SK-N-SH (cell line): ENCODE data around the gene RPSA. TPM values are rescaled to one million over a fixed set of nuclear protein-coding genes. Genes with fewer than 3 reads are reported as not detected.

Experiments used
- CTCF ChIA-PET: fragments of 300-600, 350-600 bp; formaldehyde crosslinking; extraction: SDS; loops from one replicate; lab custom pipeline; 2021; lab: Yijun Ruan, JAX
- POLR2A ChIA-PET: fragments of 350-600 bp; sonication (Branson Sonifier 250); formaldehyde crosslinking; extraction: SDS; loops from one replicate; lab custom pipeline; 2020; ENCODE audit warnings: antibody characterized with exemption, inconsistent platforms; lab: Yijun Ruan, JAX
- DNase-seq: peaks from one replicate; pipeline ENCODE4 v3.0.0; 2012
- H2AFZ ChIP-seq: fragments of 200-600 bp; sonication (generic); 2 replicates; pipeline ENCODE4 v1.8.1; 2016; ENCODE audit warnings: antibody characterized with exemption, mild to moderate bottlenecking, low read depth
- H3F3A ChIP-seq: fragments of 200-600 bp; sonication (generic); replicated peaks from 2 replicates; pipeline ENCODE3; 2016; ENCODE audit warnings: antibody characterized with exemption, mild to moderate bottlenecking; ENCODE audit not compliant: insufficient read depth
- H3K27ac ChIP-seq, 2 experiments: fragments of 200-500 bp in 1 of 2; fragments of 200-600 bp in 1 of 2; sonication (Bioruptor generic) in 1 of 2; sonication (generic), shearing (Covaris generic) in 1 of 2; 2 replicates each; pipeline versions ENCODE4 v1.5.1 to v1.6.1; 2014 to 2016; ENCODE audit warnings: low read depth in 2 of 2, inconsistent platforms in 1 of 2, low read length in 1 of 2, mild to moderate bottlenecking in 1 of 2, mixed read lengths in 1 of 2
- H3K27me3 ChIP-seq: fragments of 200-600 bp; sonication (generic), shearing (Covaris generic); 2 replicates; pipeline ENCODE4 v1.6.1; 2016; ENCODE audit warnings: mixed run types; ENCODE audit not compliant: insufficient read depth
- H3K36me3 ChIP-seq, 2 experiments: fragments of 200-500 bp in 1 of 2; fragments of 200-600 bp in 1 of 2; sonication (Bioruptor generic) in 1 of 2; sonication (generic) in 1 of 2; replicated peaks in 1 of 2; 2 replicates each; pipeline versions ENCODE3 to v1.5.1; 2014 to 2016; ENCODE audit warnings: low read length in 1 of 2, mild to moderate bottlenecking in 1 of 2; ENCODE audit not compliant: insufficient read depth in 2 of 2, control insufficient read depth in 1 of 2
- H3K4me1 ChIP-seq, 2 experiments: fragments of 200-500 bp in 1 of 2; fragments of 200-600 bp in 1 of 2; sonication (Bioruptor generic) in 1 of 2; sonication (generic), shearing (Covaris generic) in 1 of 2; 2 replicates each; pipeline versions ENCODE4 v1.5.1 to v1.6.1; 2014 to 2016; ENCODE audit warnings: low read depth in 1 of 2, low read length in 1 of 2, mixed run types in 1 of 2; ENCODE audit not compliant: insufficient read depth in 2 of 2, control insufficient read depth in 1 of 2
- H3K4me2 ChIP-seq: fragments of 200-600 bp; sonication (generic), shearing (Covaris generic); 2 replicates; pipeline ENCODE4 v1.6.1; 2017; ENCODE audit warnings: mixed run types
- H3K4me3 ChIP-seq, 2 experiments: fragments of 200-500 bp in 1 of 2; fragments of 200-600 bp in 1 of 2; sonication (Bioruptor generic) in 1 of 2; sonication (generic), shearing (Covaris generic) in 1 of 2; 2 replicates each; pipeline versions ENCODE4 v1.5.1 to v1.8.1; 2014 to 2016; ENCODE audit warnings: low read depth in 2 of 2, inconsistent platforms in 1 of 2, low read length in 1 of 2, mild to moderate bottlenecking in 1 of 2, mixed read lengths in 1 of 2, moderate library complexity in 1 of 2
- H3K79me2 ChIP-seq: fragments of 200-600 bp; sonication (generic); 2 replicates; pipeline ENCODE4 v1.8.1; 2017; ENCODE audit warnings: mild to moderate bottlenecking; ENCODE audit not compliant: insufficient read depth
- H3K9ac ChIP-seq: fragments of 200-600 bp; sonication (generic); 2 replicates; pipeline ENCODE4 v1.6.1; 2017; ENCODE audit warnings: mixed run types
- H3K9me2 ChIP-seq: fragments of 200-600 bp; sonication (generic); 2 replicates; pipeline ENCODE4 v1.6.1; 2017; ENCODE audit warnings: mixed run types
- H3K9me3 ChIP-seq: fragments of 200-600 bp; sonication (generic); 2 replicates; pipeline ENCODE4 v1.6.1; 2017; ENCODE audit warnings: mixed run types, mild to moderate bottlenecking, moderate library complexity
- H4K20me1 ChIP-seq: fragments of 200-600 bp; sonication (generic); 2 replicates; pipeline ENCODE4 v1.6.1; 2017; ENCODE audit warnings: mild to moderate bottlenecking, mixed run types; ENCODE audit not compliant: insufficient read depth
- CHD2 ChIP-seq: fragments of 150-350 bp; IDR thresholded peaks from 2 replicates; pipeline ENCODE4 v1.6.1; 2018; ENCODE audit warnings: low read length; ENCODE audit not compliant: partially characterized antibody
- EP300 ChIP-seq, 2 experiments: IDR thresholded peaks; 2 replicates each; pipeline versions ENCODE4 v1.4.0 to v1.6.1; 2012; ENCODE audit warnings: borderline replicate concordance in 1 of 2, low read depth in 1 of 2, low read length in 1 of 2
- FOXJ3 ChIP-seq: sonication (generic); formaldehyde crosslinking; IDR thresholded peaks from 2 replicates; pipeline ENCODE4 v1.5.1; 2020; ENCODE audit warnings: mild to moderate bottlenecking, missing genetic modification reagents
- GABPA ChIP-seq: IDR thresholded peaks from 2 replicates; pipeline ENCODE4 v1.4.0; 2012; ENCODE audit warnings: low read depth, mild to moderate bottlenecking
- GATA2 ChIP-seq: sonication (generic); formaldehyde crosslinking; IDR thresholded peaks from 2 replicates; pipeline ENCODE4 v1.5.0; 2020; ENCODE audit warnings: mild to moderate bottlenecking, missing genetic modification reagents
- IRF3 ChIP-seq: fragments of 150-350 bp; IDR thresholded peaks from 2 replicates; pipeline ENCODE4 v1.6.1; 2016; ENCODE audit warnings: mild to moderate bottlenecking, low read depth, low read length
- MAX ChIP-seq: IDR thresholded peaks from 2 replicates; pipeline ENCODE4 v1.4.0; 2012; ENCODE audit warnings: low read depth
- NFIC ChIP-seq: IDR thresholded peaks from 2 replicates; pipeline ENCODE4 v1.4.0; 2012; ENCODE audit warnings: borderline replicate concordance
- NRF1 ChIP-seq: IDR thresholded peaks from 2 replicates; pipeline ENCODE4 v1.6.1; 2012; ENCODE audit warnings: low read depth, mild to moderate bottlenecking, low read length
- POLR2AphosphoS5 ChIP-seq: IDR thresholded peaks from 2 replicates; pipeline ENCODE4 v1.6.1; 2012; ENCODE audit warnings: low read depth, low read length
- RAD21 ChIP-seq: IDR thresholded peaks from 2 replicates; pipeline ENCODE4 v1.6.1; 2012; ENCODE audit warnings: mild to moderate bottlenecking, low read length
- RXRA ChIP-seq: IDR thresholded peaks from 2 replicates; pipeline ENCODE4 v1.4.0; 2012; ENCODE audit warnings: low read depth, mild to moderate bottlenecking, borderline replicate concordance
- SMC3 ChIP-seq: IDR thresholded peaks from 2 replicates; pipeline ENCODE4 v1.6.1; 2012; ENCODE audit warnings: low read depth, low read length, improper control_type of control experiment
- USF2 ChIP-seq: fragments of 150-350 bp; IDR thresholded peaks from 2 replicates; pipeline ENCODE4 v1.6.1; 2017; ENCODE audit warnings: antibody characterized with exemption, low read length, low read depth, borderline replicate concordance
- YY1 ChIP-seq: IDR thresholded peaks from 2 replicates; pipeline ENCODE4 v1.4.0; 2012; ENCODE audit warnings: low read depth, mild to moderate bottlenecking
- ZBTB33 ChIP-seq: IDR thresholded peaks from 2 replicates; pipeline ENCODE4 v1.4.0; 2012; ENCODE audit warnings: low read depth, borderline replicate concordance
- WGBS: methylation state at CpG from one replicate; pipeline ENCODE4 v1.1.6; 2017; ENCODE audit warnings: low lambda C conversion rate; 5-methylcytosine and 5-hydroxymethylcytosine counted together
- polyA plus RNA-seq, 3 experiments: library from polyadenylated mRNA; depleted of rRNA; stranded (reverse); fragments of >200 nt; gene quantifications; 2 replicates each; pipeline ENCODE4 v1.2.3, GENCODE V29; 2012

RPSA gene
- polyA plus RNA-seq, 1 of the 3 experiments (the other 2 are of a cell fraction): 2,958 TPM

- Histone ChIP-seq H3K9ac (no peak overlapping the region), H3K4me2 (no peak overlapping the region), H3F3A (peaks cover 11% of the 10 kb centered on the region), H3K4me3 (no peak overlapping the region), H3K9me2 (no peaks in the 10 kb centered on the region), H3K4me1 (peaks cover 0 to 3% of the 10 kb centered on the region in 2 experiments; a peak in 1 of 4 replicates), H3K9me3 (no peaks in the 10 kb centered on the region), H2AFZ (no peak overlapping the region), H4K20me1 (no peaks in the 10 kb centered on the region), H3K27ac (no peak overlapping the region), H3K27me3 (no peaks in the 10 kb centered on the region), H3K79me2 (peaks cover 4% of the 10 kb centered on the region), H3K36me3 (peaks cover 5 to 10% of the 10 kb centered on the region in 2 experiments)
- no peak for DNase-seq
- POLR2A ChIA-PET: no interaction called here
- WGBS: 75% methylated on average over 2 of the region's 2 CpGs
- TF ChIP-seq GABPA (no peak), NRF1 (no peak), GATA2 (no peak), SMC3 (no peak), POLR2AphosphoS5 (no peak), RAD21 (no peak), NFIC (no peak), FOXJ3 (no peak), RXRA (no peak), USF2 (no peak), YY1 (no peak), MAX (no peak), EP300 (IDR thresholded peaks at IDR 0.05; ENCODE audit: borderline replicate concordance in 1 of 2, low read depth in 1 of 2, low read length in 1 of 2) (no peak), ZBTB33 (no peak), IRF3 (no peak), CHD2 (no peak)
- CTCF ChIA-PET: no interaction called here
These were observed 4.5 kb upstream of the RPSA start for GRCh38 chr3:39401983-39402382.
